GM12875 (cell line): ENCODE data around the gene PPP1R12B.

ENCODE experiments used
- H3K4me3 ChIP-seq: one replicate; pipeline ENCODE4 v1.5.1; 2011; ENCODE audit warnings: low read depth, low read length, control low read depth
- CTCF ChIP-seq: IDR thresholded peaks from 2 replicates; pipeline ENCODE4 v1.5.1; 2011; ENCODE audit warnings: low read depth, mild to moderate bottlenecking, control low read depth, inconsistent platforms, low read length, moderate library complexity, borderline replicate concordance; ENCODE audit not compliant: insufficient read depth

The PPP1R12B gene

GRCh38 chr1:202348509-202349205 lies at the start of gene PPP1R12B:
Gene PPP1R12B, plus strand, starts transcription at chr1:202348699. Its CDS starts 153 bp downstream, at chr1:202348852.
- no peak for TF ChIP-seq CTCF
- H3K4me3 ChIP-seq: peak within 1 kb of the TSS; percentile 98

- no peak for TF ChIP-seq CTCF
- no peak overlapping the region for H3K4me3 ChIP-seq
These were observed 46.3 kb upstream of the PPP1R12B start for GRCh38 chr1:202302166-202302565.

GRCh38 chr1:202304375-202304774 lies 44.1 kb upstream of the PPP1R12B start:
- no peak overlapping the region for H3K4me3 ChIP-seq
- TF ChIP-seq CTCF: no peak

- TF ChIP-seq CTCF: no peak
These were observed 43.3 kb upstream of the PPP1R12B start for GRCh38 chr1:202305168-202305567.

GRCh38 chr1:202306535-202307345 lies 41.8 kb upstream of the PPP1R12B start:
- H3K4me3 ChIP-seq: no peak overlapping the region
- TF ChIP-seq CTCF: no peak

More at GRCh38 chr1:202305168-202305567, 43.3 kb upstream of the PPP1R12B start:
- no peak overlapping the region for H3K4me3 ChIP-seq

GRCh38 chr1:202310071-202310725 lies 38.3 kb upstream of the PPP1R12B start:
- no peak for TF ChIP-seq CTCF

More at GRCh38 chr1:202310071-202310725, 38.3 kb upstream of the PPP1R12B start:
- H3K4me3 ChIP-seq: no peak overlapping the region
